ENCODE measurements around the gene USH1C. TPM values are rescaled to one million over a fixed set of nuclear protein-coding genes. Genes with fewer than 3 reads are reported as not detected.

USH1C gene
- total and polyA plus RNA-seq, 9 of the 15 experiments (the other 6 are each of a cell fraction or from before 2014, with no cell fraction given) = 0.04 TPM; not detected in 8

GRCh38 chr11:17528181-17528691 is 16.0 kb downstream of the USH1C start (continued):
- peak; percentile 60; the same call in 1 of the 2 replicates for TF ChIP-seq ESRRA (IDR thresholded peaks at IDR 0.05; ENCODE audit: borderline replicate concordance, low read depth)
- 0 out of 2 replicates have a peak, but pooled peaks have one; percentile 16 for TF ChIP-seq TEAD4 (IDR thresholded peaks at IDR 0.05; ENCODE audit: low read length)
- no peak for TF ChIP-seq TEAD4 (CRISPR knock-in tag; IDR thresholded peaks at IDR 0.05; ENCODE audit: borderline replicate concordance)
- TF ChIP-seq SREBF2 (CRISPR knock-in tag; IDR thresholded peaks at IDR 0.05) = no peak
- peak; percentile 52; the same call in 1 of the 2 replicates for TF ChIP-seq KLF16 (IDR thresholded peaks at IDR 0.05)
- TF ChIP-seq E2F6 (IDR thresholded peaks at IDR 0.05; ENCODE audit: borderline replicate concordance in 1 of 2, extremely low read depth in 1 of 2, insufficient read depth in 1 of 2, insufficient read length in 1 of 2, low read depth in 1 of 2, low read length in 1 of 2, poor library complexity in 1 of 2, severe bottlenecking in 1 of 2) = peak in 1 of 2 experiments; percentile 37
- peak; percentile 61 for TF ChIP-seq ETV5 (CRISPR knock-in tag; IDR thresholded peaks at IDR 0.05; ENCODE audit: low read depth)
- peak; percentile 70 for TF ChIP-seq BHLHE40 (IDR thresholded peaks at IDR 0.05; ENCODE audit: low read length)
- TF ChIP-seq MGA (IDR thresholded peaks at IDR 0.05) = 0 out of 2 replicates have a peak, but pooled peaks have one; percentile 16
- TF ChIP-seq ZFP36 (IDR thresholded peaks at IDR 0.05; ENCODE audit: low read depth, low read length, partially characterized antibody) = peak; percentile 28
- peak; percentile 34; the same call in 1 of the 2 replicates for TF ChIP-seq USF1 (CRISPR knock-in tag; IDR thresholded peaks at IDR 0.05)
- 0 out of 4 replicates have a peak, but pooled peaks of 1 of the 2 experiments have one; percentile 16 for TF ChIP-seq RCOR1 (IDR thresholded peaks at IDR 0.05; ENCODE audit: borderline replicate concordance in 1 of 2, low read depth in 2 of 2, low read length in 2 of 2)
- peak; percentile 68 for TF ChIP-seq MAX (CRISPR knock-in tag; IDR thresholded peaks at IDR 0.05)
- no peak for TF ChIP-seq MEF2D (tag; conservative IDR thresholded peaks at IDR 0.05; ENCODE audit: low read depth)
